Measurements from ENCODE around the gene MT1A. TPM values are rescaled to one million over a fixed set of nuclear protein-coding genes. Genes with fewer than 3 reads are reported as not detected.
"Not testable (repeated sequence)": the region's sequence is repeated elsewhere in the genome, so short reads cannot be mapped to it uniquely, and the experiment has no call there.

MT1A gene
- total RNA-seq, 4 donors from 2014 or later, result 7.1 to 23.6 (median 16.8) TPM

GRCh38 chr16:56658327-56658875, 19.9 kb downstream of the MT1A start:
- WGBS, 2 donors, result 22% methylated on average over 6 to 10 of the region's 10 CpGs
- intact Hi-C loops (cut with DNase I), result no loop called here

GRCh38 chr16:56662357-56663354, 24.2 kb downstream of the MT1A start:
- Histone ChIP-seq H3K4me3 (replicated peaks in 1 of 3) (no peak overlapping the region), H3K4me1 (peaks cover 12 to 16% of the 10 kb centered on the region in 2 donors), H3K27me3 (no peaks in the 10 kb centered on the region), H3K36me3 (no peaks in the 10 kb centered on the region), H3K27ac (no peak overlapping the region), H3K9me3 (no peaks in the 10 kb centered on the region)
- intact Hi-C loops (cut with DNase I), result no loop called here
- no peak for DNase-seq
- TF ChIP-seq CTCF (IDR thresholded peaks at IDR 0.05) (no peak), POLR2A (IDR thresholded peaks at IDR 0.05) (no peak)
- 29 to 31% methylated on average over 28 to 31 of the region's 48 CpGs for WGBS, 2 donors

More at GRCh38 chr16:56658327-56658875, 19.9 kb downstream of the MT1A start:
- H3K27ac ChIP-seq, result peak overlapping the region; percentile 64 to 72 (median 66)
- DNase-seq, result peak in 1 of 2 donors; percentile 68
- TF ChIP-seq POLR2A (IDR thresholded peaks at IDR 0.05) (no peak), CTCF (IDR thresholded peaks at IDR 0.05) (no peak)
- peaks cover 8 to 12% of the 10 kb centered on the region in 2 donors for H3K4me1 ChIP-seq
- no peaks in the 10 kb centered on the region for H3K27me3 ChIP-seq
- no peaks in the 10 kb centered on the region for H3K36me3 ChIP-seq
- peak overlapping the region; percentile 11 to 51 (median 46) for H3K4me3 ChIP-seq (replicated peaks in 1 of 3)
- H3K9me3 ChIP-seq, result no peaks in the 10 kb centered on the region

GRCh38 chr16:56664506-56664905, 26.0 kb downstream of the MT1A start:
- peaks cover 17 to 26% of the 10 kb centered on the region in 2 donors for H3K4me1 ChIP-seq
- no peak overlapping the region for H3K27ac ChIP-seq
- intact Hi-C loops (cut with DNase I), result no loop called here
- H3K27me3 ChIP-seq, result no peaks in the 10 kb centered on the region
- TF ChIP-seq POLR2A (IDR thresholded peaks at IDR 0.05) (no peak), CTCF (IDR thresholded peaks at IDR 0.05) (no peak)
- no peak overlapping the region for H3K4me3 ChIP-seq (replicated peaks in 1 of 3)
- no peaks in the 10 kb centered on the region for H3K9me3 ChIP-seq
- DNase-seq, result no peak
- no peaks in the 10 kb centered on the region for H3K36me3 ChIP-seq
- WGBS, 2 donors, result 95 to 100% methylated on average over 1 of the region's 1 CpG

GRCh38 chr16:56665286-56666261, 27.1 kb downstream of the MT1A start:
- H3K9me3 ChIP-seq; H3K27ac ChIP-seq; H3K4me3 ChIP-seq (replicated peaks in 1 of 3); intact Hi-C loops (cut with DNase I); H3K36me3 ChIP-seq; H3K27me3 ChIP-seq: not testable (repeated sequence)
- peak in 1 of 2 donors; percentile 12 for DNase-seq
- peaks cover 12 to 32% of the 10 kb centered on the region in 2 donors for H3K4me1 ChIP-seq
- WGBS, 2 donors, result 74 to 76% methylated on average over 8 of the region's 8 CpGs

Measured in thyroid gland (tissue), 4 donors.